ENCODE results near the gene SPATA45. TPM values are rescaled to one million over a fixed set of nuclear protein-coding genes. Genes with fewer than 3 reads are reported as not detected.

SPATA45 gene
- total and polyA plus RNA-seq, 2 of the 13 experiments (the other 11 are each of a cell fraction or from before 2014, with no cell fraction given): 0.17 to 0.64 TPM

DNA sequence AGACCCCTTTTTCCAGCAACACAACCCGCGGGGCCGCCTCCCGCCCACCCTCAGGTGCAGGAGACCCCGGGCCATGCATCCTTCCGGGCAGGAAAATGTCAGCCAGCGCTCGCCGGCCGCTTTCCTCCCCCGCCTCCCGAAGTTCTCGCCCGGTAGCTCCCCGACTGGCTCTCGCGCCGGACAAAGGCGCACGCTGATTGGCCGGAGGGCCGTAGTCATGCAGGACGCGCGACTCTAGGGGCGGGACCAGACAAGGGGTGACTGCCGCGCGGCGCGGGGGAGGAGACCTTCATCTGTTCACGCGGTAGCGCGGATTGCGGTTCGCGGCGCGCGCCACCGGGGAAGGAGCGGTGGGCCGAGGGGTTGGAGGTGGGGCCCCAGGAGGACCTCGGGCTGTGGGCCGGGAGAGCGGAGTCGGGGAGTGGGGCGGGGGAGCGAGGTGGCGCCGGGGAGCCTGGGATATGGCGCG, 10.6 kb upstream of the SPATA45 start, which contains the start of gene FLVCR1 (continued):
- TF ChIP-seq, protein P1, sequence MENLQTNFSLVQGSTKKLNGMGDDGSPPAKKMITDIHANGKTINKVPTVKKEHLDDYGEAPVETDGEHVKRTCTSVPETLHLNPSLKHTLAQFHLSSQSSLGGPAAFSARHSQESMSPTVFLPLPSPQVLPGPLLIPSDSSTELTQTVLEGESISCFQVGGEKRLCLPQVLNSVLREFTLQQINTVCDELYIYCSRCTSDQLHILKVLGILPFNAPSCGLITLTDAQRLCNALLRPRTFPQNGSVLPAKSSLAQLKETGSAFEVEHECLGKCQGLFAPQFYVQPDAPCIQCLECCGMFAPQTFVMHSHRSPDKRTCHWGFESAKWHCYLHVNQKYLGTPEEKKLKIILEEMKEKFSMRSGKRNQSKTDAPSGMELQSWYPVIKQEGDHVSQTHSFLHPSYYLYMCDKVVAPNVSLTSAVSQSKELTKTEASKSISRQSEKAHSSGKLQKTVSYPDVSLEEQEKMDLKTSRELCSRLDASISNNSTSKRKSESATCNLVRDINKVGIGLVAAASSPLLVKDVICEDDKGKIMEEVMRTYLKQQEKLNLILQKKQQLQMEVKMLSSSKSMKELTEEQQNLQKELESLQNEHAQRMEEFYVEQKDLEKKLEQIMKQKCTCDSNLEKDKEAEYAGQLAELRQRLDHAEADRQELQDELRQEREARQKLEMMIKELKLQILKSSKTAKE (CRISPR knock-in tag; IDR thresholded peaks at IDR 0.05; ENCODE audit: borderline replicate concordance): 0 out of 2 replicates have a peak, but pooled peaks have one; percentile 38
- 0 out of 2 replicates have a peak, but pooled peaks have one; percentile 1 for TF ChIP-seq GZF1 (CRISPR knock-in tag; IDR thresholded peaks at IDR 0.05)
- TF ChIP-seq, protein P2, sequence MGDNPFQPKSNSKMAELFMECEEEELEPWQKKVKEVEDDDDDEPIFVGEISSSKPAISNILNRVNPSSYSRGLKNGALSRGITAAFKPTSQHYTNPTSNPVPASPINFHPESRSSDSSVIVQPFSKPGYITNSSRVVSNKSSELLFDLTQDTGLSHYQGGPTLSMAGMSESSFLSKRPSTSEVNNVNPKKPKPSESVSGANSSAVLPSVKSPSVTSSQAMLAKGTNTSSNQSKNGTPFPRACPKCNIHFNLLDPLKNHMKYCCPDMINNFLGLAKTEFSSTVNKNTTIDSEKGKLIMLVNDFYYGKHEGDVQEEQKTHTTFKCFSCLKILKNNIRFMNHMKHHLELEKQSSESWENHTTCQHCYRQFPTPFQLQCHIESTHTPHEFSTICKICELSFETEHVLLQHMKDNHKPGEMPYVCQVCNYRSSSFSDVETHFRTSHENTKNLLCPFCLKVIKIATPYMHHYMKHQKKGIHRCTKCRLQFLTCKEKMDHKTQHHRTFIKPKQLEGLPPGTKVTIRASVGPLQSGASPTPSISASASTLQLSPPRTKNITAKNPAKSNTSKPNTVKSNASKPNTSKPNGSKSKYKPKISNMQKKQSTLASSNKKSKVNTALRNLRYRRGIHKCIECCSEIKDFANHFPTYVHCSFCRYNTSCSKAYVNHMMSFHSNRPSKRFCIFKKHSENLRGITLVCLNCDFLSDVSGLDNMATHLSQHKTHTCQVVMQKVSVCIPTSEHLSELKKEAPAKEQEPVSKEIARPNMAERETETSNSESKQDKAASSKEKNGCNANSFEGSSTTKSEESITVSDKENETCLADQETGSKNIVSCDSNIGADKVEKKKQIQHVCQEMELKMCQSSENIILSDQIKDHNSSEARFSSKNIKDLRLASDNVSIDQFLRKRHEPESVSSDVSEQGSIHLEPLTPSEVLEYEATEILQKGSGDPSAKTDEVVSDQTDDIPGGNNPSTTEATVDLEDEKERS (CRISPR knock-in tag; IDR thresholded peaks at IDR 0.05): peak; percentile 70; the same call in 1 of the 2 replicates
- TF ChIP-seq ZFX (CRISPR knock-in tag; IDR thresholded peaks at IDR 0.05; ENCODE audit: low read depth): peak; percentile 72
- no peak; the same call in 1 of the 2 replicates for TF ChIP-seq HOXA9 (CRISPR knock-in tag; IDR thresholded peaks at IDR 0.05; ENCODE audit: borderline replicate concordance)
- TF ChIP-seq, protein P3, sequence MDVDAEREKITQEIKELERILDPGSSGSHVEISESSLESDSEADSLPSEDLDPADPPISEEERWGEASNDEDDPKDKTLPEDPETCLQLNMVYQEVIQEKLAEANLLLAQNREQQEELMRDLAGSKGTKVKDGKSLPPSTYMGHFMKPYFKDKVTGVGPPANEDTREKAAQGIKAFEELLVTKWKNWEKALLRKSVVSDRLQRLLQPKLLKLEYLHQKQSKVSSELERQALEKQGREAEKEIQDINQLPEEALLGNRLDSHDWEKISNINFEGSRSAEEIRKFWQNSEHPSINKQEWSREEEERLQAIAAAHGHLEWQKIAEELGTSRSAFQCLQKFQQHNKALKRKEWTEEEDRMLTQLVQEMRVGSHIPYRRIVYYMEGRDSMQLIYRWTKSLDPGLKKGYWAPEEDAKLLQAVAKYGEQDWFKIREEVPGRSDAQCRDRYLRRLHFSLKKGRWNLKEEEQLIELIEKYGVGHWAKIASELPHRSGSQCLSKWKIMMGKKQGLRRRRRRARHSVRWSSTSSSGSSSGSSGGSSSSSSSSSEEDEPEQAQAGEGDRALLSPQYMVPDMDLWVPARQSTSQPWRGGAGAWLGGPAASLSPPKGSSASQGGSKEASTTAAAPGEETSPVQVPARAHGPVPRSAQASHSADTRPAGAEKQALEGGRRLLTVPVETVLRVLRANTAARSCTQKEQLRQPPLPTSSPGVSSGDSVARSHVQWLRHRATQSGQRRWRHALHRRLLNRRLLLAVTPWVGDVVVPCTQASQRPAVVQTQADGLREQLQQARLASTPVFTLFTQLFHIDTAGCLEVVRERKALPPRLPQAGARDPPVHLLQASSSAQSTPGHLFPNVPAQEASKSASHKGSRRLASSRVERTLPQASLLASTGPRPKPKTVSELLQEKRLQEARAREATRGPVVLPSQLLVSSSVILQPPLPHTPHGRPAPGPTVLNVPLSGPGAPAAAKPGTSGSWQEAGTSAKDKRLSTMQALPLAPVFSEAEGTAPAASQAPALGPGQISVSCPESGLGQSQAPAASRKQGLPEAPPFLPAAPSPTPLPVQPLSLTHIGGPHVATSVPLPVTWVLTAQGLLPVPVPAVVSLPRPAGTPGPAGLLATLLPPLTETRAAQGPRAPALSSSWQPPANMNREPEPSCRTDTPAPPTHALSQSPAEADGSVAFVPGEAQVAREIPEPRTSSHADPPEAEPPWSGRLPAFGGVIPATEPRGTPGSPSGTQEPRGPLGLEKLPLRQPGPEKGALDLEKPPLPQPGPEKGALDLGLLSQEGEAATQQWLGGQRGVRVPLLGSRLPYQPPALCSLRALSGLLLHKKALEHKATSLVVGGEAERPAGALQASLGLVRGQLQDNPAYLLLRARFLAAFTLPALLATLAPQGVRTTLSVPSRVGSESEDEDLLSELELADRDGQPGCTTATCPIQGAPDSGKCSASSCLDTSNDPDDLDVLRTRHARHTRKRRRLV (CRISPR knock-in tag; IDR thresholded peaks at IDR 0.05): no peak
- TF ChIP-seq CBX2 (IDR thresholded peaks at IDR 0.05; ENCODE audit: low read depth, low read length): no peak
- no peak for TF ChIP-seq CBX2 (CRISPR knock-in tag; IDR thresholded peaks at IDR 0.05; ENCODE audit: low read depth)
- no peak for TF ChIP-seq ZSCAN25 (CRISPR knock-in tag; IDR thresholded peaks at IDR 0.05)
- TF ChIP-seq, protein P4, sequence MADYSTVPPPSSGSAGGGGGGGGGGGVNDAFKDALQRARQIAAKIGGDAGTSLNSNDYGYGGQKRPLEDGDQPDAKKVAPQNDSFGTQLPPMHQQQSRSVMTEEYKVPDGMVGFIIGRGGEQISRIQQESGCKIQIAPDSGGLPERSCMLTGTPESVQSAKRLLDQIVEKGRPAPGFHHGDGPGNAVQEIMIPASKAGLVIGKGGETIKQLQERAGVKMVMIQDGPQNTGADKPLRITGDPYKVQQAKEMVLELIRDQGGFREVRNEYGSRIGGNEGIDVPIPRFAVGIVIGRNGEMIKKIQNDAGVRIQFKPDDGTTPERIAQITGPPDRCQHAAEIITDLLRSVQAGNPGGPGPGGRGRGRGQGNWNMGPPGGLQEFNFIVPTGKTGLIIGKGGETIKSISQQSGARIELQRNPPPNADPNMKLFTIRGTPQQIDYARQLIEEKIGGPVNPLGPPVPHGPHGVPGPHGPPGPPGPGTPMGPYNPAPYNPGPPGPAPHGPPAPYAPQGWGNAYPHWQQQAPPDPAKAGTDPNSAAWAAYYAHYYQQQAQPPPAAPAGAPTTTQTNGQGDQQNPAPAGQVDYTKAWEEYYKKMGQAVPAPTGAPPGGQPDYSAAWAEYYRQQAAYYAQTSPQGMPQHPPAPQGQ (CRISPR knock-in tag; IDR thresholded peaks at IDR 0.05; ENCODE audit: borderline replicate concordance): no peak
- TF ChIP-seq MZF1 (CRISPR knock-in tag; IDR thresholded peaks at IDR 0.05; ENCODE audit: borderline replicate concordance): no peak
- TF ChIP-seq ZNF720 (CRISPR knock-in tag; IDR thresholded peaks at IDR 0.05): no peak
- TF ChIP-seq RFX3 (CRISPR knock-in tag; IDR thresholded peaks at IDR 0.05): no peak
- TF ChIP-seq ZMYM2 (CRISPR knock-in tag; IDR thresholded peaks at IDR 0.05): no peak
- TF ChIP-seq KMT2A (CRISPR knock-in tag; IDR thresholded peaks at IDR 0.05): peak; percentile 20; the same call in 1 of the 2 replicates
- TF ChIP-seq, protein P5, sequence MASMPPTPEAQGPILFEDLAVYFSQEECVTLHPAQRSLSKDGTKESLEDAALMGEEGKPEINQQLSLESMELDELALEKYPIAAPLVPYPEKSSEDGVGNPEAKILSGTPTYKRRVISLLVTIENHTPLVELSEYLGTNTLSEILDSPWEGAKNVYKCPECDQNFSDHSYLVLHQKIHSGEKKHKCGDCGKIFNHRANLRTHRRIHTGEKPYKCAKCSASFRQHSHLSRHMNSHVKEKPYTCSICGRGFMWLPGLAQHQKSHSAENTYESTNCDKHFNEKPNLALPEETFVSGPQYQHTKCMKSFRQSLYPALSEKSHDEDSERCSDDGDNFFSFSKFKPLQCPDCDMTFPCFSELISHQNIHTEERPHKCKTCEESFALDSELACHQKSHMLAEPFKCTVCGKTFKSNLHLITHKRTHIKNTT (CRISPR knock-in tag; IDR thresholded peaks at IDR 0.05): no peak

All from HepG2 (cell line).